Measurements from ENCODE around the gene RHOBTB3.

RHOBTB3 gene

DNA sequence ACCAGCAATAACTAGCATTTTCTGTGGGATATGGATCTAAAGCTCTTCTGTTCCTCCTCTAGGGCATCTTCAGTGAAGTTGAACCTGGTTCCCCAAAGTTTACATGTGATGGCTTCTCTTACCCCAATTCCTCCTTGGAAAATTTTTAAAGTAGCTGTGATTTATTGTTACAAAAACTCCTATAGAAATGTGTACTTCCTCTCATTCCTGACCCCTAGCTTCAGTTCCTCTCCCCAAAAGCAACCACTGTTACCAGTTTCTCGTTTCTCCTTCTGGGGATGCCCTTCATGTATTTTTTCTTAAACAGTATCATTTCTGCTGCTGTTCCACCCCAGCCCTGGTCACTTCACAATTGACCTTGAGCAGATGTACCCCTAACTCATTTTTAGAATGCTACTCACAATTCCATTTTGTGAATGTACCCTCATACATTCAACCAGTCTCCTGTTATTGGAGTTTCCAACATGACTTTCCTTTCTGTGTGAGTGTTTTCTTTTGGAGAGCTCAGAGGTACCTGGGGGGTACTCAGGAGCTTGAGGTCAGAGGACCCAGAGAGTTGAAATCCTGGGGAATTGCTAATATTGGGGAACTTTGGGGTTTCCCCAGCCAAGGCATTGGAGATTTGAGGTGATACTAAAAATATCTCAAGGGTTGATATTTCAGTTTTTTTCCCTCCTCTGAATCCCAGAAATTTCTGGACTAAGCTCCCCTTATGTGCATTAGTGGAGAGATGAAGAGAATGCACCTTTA lies 110.0 kb downstream of the RHOBTB3 start:
- no peak overlapping the region for H3K4me3 ChIP-seq (ENCODE audit: low read depth, low read length)
- TF ChIP-seq, protein P1, sequence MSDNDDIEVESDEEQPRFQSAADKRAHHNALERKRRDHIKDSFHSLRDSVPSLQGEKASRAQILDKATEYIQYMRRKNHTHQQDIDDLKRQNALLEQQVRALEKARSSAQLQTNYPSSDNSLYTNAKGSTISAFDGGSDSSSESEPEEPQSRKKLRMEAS (IDR thresholded peaks at IDR 0.05; ENCODE audit: low read depth, low read length), result no peak
- TF ChIP-seq, protein P2, sequence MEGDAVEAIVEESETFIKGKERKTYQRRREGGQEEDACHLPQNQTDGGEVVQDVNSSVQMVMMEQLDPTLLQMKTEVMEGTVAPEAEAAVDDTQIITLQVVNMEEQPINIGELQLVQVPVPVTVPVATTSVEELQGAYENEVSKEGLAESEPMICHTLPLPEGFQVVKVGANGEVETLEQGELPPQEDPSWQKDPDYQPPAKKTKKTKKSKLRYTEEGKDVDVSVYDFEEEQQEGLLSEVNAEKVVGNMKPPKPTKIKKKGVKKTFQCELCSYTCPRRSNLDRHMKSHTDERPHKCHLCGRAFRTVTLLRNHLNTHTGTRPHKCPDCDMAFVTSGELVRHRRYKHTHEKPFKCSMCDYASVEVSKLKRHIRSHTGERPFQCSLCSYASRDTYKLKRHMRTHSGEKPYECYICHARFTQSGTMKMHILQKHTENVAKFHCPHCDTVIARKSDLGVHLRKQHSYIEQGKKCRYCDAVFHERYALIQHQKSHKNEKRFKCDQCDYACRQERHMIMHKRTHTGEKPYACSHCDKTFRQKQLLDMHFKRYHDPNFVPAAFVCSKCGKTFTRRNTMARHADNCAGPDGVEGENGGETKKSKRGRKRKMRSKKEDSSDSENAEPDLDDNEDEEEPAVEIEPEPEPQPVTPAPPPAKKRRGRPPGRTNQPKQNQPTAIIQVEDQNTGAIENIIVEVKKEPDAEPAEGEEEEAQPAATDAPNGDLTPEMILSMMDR (IDR thresholded peaks at IDR 0.05; ENCODE audit: low read depth, low read length), result no peak
- no peak for TF ChIP-seq POLR2A (IDR thresholded peaks at IDR 0.05; ENCODE audit: extremely low read depth, insufficient read length)
- no peak for TF ChIP-seq MYC (IDR thresholded peaks at IDR 0.05; ENCODE audit: low read depth, low read length)
- DNase-seq (ENCODE audit: low read depth), result no peak

DNA sequence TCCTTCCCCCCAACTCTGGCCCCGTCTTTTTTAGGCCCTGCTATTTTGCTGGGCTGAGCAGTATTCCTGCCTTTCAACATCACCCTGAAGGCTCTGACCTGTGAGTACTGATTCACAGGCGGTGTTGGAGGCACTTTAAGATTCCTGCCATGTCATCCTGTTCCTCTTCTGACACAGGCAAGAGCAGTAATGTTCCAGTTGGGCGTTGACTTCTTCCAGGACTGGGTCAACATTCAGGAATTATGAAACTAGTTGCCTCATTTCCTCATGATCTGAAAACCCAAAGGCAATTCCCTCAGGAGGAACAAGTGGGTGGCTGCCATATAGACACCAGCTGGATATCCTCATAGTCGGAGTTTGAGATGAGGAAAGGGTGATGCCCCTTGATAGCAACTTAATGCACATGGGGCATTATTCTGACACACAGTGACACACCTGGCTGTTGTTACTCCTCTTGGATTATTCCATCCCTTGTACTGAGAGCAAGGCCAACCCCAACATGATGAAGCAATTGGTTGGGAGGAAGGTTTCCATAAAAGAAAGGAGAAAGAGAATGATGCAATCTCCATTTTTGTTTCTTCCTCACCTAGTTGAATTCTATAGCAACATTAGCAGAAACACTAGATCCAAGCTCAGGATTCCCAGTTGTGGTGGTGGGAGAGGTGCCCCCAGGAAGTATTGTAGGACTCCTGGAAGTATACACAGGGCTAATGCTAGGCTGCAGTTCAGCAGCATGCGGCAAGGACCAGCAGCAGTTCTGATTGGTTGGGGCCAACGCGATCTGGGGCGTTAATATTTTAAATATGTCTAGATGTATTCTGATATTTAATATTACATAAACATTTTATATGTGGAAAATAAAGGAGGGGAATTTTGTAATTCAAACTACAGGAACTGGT lies 111.0 kb downstream of the RHOBTB3 start:
- DNase-seq (ENCODE audit: low read depth), result no peak
- no peak overlapping the region for H3K4me3 ChIP-seq (ENCODE audit: low read depth, low read length)
- TF ChIP-seq, protein P2 (IDR thresholded peaks at IDR 0.05; ENCODE audit: low read depth, low read length), result no peak
- no peak for TF ChIP-seq POLR2A (IDR thresholded peaks at IDR 0.05; ENCODE audit: extremely low read depth, insufficient read length)

DNA sequence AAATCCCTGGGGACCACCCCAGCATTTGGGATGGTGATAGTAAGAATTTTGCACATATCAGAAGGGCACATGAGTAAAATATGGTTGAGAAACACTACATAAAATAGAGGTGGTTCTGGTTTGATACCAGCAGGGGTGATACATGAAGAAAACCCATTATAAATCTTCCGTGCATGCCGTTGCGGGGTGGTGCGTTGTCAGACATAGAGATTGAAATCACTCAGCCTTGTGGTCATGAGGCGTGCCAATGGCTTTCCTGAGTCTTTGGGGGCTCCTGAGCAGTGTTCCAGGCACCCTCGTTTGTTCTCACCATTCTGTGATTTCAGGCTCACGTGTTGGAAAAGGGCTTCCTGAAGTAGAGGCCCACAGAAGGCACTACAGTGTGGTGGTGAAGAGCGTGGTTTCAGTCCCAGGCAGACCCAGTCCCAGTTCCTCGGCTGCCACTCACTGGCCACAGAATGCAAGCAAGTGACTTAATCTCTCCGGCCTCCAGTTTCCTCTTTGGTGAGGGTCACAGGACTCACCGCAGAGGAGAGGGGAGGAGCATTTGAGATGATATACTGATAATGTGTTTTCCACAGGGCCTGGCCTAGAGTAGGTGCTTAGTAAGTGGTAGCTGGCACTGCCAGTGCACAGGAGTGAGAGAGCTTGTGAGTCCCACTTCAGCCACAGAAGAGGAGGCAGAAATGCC lies 111.9 kb downstream of the RHOBTB3 start:
- H3K4me3 ChIP-seq (ENCODE audit: low read depth, low read length), result no peak overlapping the region
- DNase-seq (ENCODE audit: low read depth), result peak; percentile 94
- TF ChIP-seq MYC (IDR thresholded peaks at IDR 0.05; ENCODE audit: low read depth, low read length), result peak; percentile 81
- TF ChIP-seq, protein P2 (IDR thresholded peaks at IDR 0.05; ENCODE audit: low read depth, low read length), result peak; percentile 57
- no peak for TF ChIP-seq POLR2A (IDR thresholded peaks at IDR 0.05; ENCODE audit: extremely low read depth, insufficient read length)
- TF ChIP-seq, protein P1 (IDR thresholded peaks at IDR 0.05; ENCODE audit: low read depth, low read length), result peak; percentile 84

DNA sequence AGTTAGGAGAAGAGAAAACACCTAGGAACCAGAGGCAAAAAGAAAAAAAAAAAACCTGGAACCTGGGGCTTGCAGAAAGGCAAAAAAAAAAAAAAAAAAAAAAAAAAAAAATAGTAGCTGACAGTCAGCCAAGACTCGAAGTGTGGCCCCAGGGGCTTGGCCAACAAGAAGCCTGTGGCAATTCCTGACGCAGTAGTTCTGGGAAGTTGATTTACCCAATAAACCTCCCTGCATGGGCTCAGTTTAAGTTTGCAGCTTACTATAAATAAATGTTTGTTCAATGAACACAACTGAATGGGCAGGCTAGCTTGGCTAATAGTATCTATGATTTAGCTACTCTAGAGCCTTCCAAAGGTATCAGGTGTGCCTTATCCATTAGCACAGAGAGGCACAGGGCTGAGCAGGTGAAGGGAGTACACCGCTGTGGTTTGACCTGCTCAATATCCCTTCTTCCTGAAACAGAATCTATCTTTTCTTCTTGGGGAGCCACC lies 112.6 kb downstream of the RHOBTB3 start:
- H3K4me3 ChIP-seq (ENCODE audit: low read depth, low read length), result no peak overlapping the region
- TF ChIP-seq MYC (IDR thresholded peaks at IDR 0.05; ENCODE audit: low read depth, low read length), result no peak
- TF ChIP-seq, protein P2 (IDR thresholded peaks at IDR 0.05; ENCODE audit: low read depth, low read length), result no peak
- TF ChIP-seq POLR2A (IDR thresholded peaks at IDR 0.05; ENCODE audit: extremely low read depth, insufficient read length), result no peak
- TF ChIP-seq, protein P1 (IDR thresholded peaks at IDR 0.05; ENCODE audit: low read depth, low read length), result no peak
- no peak for DNase-seq (ENCODE audit: low read depth)

DNA sequence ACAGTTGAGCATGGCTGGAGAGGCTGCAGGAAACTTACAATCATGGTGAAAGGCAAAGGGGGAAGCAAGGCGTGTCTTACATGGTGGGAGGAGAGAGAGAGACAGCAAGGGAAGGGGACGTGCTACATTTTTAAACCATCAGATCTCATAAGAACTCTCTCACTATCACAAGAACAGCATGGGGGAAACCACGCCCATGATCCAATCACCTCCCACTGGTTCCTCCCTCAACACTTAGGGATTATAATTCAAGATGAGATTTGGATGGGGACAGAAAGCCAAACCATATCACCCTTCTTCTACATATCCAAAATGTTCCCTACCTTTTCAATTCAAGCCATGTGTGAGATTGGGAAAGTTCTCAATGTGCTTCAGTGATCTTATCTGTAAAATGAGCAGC lies 114.3 kb downstream of the RHOBTB3 start:
- no peak overlapping the region for H3K4me3 ChIP-seq (ENCODE audit: low read depth, low read length)
- TF ChIP-seq, protein P2 (IDR thresholded peaks at IDR 0.05; ENCODE audit: low read depth, low read length), result no peak
- TF ChIP-seq MYC (IDR thresholded peaks at IDR 0.05; ENCODE audit: low read depth, low read length) (no peak), POLR2A (IDR thresholded peaks at IDR 0.05; ENCODE audit: extremely low read depth, insufficient read length) (no peak)
- TF ChIP-seq, protein P1 (IDR thresholded peaks at IDR 0.05; ENCODE audit: low read depth, low read length), result no peak
- no peak for DNase-seq (ENCODE audit: low read depth)

All from NB4 (cell line).